NCI-H2196 (cell line): Measurements from ENCODE around the gene KLRG1.

ENCODE experiments used
- DNase-seq: peaks from one replicate; lab custom pipeline; 2025; ENCODE audit not compliant: unreplicated experiment; lab: John Stamatoyannopoulos, UW

Gene KLRG1

DNA sequence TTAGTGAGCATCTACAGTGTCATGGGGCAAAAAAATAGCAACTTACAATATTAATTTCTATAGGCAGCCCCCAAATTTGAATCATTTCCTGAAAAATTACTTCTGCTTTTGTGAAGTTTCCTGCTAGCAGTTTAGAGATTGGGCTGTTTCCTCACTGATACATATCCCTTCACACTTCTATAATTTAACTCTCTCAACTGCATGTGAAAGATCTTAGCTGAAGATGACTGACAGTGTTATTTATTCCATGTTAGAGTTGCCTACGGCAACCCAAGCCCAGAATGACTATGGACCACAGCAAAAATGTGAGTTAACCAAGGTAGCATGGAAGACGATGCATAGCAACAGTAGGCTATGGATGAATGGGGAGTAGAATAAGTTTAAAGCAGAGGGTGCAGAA, at the start of gene KLRG1:
Gene KLRG1, plus strand, starts transcription at position 134 of the 400 bp plus-strand sequence. Its CDS starts 90 bp downstream, at position 224.
- DNase-seq: no peak

GRCh38 chr12:8941691-8942478, 47.5 kb upstream of the KLRG1 start:
- DNase-seq: no peak

DNA sequence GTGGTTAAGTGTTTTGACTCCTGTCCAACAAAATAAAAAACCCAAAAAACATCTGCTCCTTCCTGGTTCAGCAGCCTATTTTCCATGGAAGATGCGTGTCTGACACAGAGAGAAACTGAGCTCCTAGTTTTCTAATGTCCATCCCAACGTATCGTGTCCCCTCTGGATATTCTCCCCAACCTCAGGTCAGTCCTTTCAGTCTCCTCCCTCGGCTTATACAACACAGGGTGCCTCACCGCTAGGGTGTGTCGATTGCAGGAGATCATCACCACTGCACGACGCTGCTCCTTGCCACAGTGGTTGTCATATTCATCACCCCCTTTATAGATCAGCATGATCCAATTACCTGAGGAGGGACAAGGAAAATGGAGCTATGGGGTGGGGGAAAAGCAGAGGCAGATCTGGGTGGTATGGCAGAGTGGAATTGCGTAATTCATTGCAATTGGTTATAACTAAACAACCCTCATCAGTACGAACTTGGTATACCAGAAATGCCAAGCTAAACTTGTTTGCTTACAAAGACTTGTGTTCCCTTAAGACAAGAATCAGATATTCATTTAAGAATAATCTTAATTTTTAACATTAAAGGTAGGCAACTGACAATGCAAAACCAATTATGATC, 45.7 kb upstream of the KLRG1 start:
- no peak for DNase-seq

GRCh38 chr12:8946733-8947132, 42.6 kb upstream of the KLRG1 start:
- no peak for DNase-seq

DNA sequence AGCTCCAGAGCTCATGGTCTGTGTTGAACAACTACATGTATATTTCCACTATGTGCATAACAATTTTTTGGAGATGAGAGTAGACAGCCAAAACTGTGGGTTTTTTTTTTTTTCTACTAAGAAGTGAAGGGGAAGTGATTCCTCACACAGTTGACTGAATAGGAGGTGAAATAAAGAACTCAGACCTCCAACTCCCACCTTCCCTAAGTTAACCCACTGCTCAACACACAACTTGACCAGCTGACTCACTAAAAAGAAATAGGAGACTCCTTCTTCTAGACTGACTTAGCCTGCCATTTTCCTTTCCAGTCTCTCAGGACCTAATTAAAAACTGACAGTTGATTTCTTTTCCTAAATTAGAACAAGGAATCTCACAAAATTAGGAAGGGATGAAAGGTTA, 41.6 kb upstream of the KLRG1 start:
- DNase-seq: no peak

- DNase-seq: no peak
Measured at GRCh38 chr12:8948701-8949341, 40.5 kb upstream of the KLRG1 start.

DNA sequence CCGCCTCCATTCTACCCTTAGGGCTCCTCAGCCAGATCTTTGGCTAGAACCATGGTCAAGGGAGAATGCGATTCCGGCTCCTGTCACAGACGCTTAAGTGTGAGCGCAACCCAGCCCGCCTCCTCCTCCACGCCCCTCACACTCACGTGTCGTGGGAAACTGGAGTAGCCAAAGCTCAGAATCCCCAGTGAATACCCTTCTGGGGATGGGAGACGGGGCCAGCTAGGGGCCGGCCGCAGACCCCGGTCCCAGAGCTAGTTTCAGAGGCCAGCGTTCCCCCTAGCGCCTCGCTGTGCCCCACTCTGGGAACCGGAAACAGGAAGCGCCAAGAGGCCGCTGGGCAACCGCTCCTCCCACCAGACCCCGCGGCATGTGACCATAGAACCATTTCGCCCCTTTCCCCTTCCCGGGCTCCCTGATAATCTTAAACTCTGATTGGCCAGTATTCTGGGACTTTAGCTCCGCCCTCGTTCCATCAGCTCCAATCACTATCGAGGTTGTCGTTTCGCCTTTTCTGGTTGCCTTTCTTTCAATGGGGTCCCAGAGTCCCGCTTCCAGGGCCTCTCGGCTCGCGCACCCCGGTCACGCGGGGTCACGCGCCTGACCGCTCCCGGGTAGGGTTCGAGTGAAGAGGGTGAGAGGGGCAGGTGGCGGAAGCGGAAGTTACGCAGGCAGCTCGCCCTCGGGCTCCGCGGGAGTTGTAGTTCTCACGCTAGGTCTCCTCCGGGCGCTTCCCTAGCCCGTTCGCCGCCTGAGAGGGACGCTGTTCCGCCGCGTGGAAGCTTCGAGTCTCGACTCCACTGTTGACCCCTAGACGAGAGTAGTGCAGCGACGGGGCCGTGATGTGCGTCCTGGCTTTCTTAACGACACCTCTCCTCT, 39.8 kb upstream of the KLRG1 start, which contains the start of gene M6PR:
Gene M6PR, minus strand, starts transcription at position 304 of the 879 bp plus-strand sequence. CDS start 3,241 bp downstream, outside the sequence.
- DNase-seq: peak; percentile 94

- no peak for DNase-seq
Measured at GRCh38 chr12:8950221-8950527, 39.2 kb upstream of the KLRG1 start.

DNA sequence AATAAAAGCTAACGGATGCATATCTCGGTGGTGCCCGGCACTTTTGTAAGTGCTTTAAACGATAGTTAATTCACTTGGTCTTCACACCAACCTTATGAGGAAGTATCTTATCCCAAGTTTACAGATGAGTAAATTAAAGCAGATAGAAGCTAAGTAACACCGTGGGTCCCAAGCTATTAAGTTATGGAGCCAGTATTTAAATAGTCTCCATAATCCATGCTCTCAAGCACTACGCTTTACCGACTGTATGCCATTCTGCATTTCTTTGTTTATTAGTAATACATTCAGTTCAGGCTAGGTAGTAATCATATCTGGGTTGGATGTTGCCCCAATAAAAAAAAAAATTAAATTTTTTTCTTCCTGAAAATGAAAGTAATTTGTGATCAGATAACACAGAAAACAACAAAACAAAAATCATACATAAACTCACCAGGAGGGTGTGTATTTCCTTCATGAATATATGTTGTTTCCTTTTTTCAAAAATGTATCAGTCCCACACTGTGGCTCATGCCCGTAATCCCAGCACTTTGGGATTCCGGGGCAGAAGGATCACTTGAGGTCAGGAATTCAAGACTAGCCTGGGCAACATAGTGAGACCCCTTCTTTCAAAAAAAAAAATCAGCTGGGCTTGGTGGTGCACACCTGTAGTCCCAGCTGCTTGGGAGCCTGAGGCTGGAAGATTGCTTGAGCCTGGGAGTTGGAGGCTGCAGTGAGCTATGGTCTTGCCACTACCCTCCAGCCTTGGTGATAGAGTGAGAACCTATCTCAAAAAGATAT, 38.5 kb upstream of the KLRG1 start:
- no peak for DNase-seq

DNA sequence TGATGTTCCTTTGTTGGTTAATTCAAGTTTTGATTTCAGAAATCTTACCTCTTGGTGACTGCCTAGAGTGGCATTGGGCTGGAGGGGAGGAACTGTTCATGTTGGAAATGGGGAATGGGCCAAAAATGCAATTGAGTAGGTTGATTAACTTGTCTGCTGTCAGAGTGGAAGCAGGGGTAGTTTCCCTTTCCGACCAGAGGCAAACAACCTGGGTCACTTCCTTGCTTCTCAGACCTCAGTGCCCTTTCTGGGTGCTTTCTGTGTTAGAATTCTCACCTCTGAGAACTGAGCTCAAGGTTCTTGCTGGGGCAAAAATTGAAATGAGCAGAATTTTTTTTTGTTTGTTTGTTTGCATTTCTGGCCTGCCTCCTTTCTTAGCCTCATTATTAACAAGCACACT, 37.6 kb upstream of the KLRG1 start:
- DNase-seq: no peak

DNA sequence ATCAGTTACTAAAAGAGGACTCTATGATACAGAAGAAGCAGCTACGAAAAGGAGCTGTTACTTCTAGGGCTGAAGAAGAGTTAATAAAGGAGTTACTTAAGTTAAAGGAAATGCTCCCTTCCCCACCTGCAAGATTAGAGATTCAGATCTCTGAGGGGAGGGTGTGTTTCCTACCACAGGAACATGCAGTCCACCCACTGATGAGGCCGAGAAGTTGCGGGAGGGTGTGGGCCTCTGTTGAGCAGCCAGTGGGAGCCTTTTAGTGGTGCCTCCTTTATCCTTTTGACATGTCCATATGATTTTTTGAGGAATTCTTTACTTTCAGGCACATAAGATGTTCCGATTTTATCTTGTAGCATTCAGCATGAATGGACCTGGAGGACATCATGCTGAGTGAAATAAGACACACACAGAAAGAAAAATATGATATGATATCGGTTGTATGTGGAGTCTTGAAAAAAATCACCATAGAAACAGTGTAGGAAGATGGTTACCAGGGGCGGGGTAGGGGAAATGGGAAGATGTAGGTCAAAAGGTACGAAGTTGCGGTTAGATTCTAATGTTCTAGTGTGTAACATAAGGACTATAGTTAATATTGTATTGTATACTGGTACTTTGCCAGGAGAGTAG, 35.5 kb upstream of the KLRG1 start:
- DNase-seq: no peak

GRCh38 chr12:8956073-8956472, 33.3 kb upstream of the KLRG1 start:
- DNase-seq: no peak

- no peak for DNase-seq
Measured at GRCh38 chr12:8956772-8957171, 32.6 kb upstream of the KLRG1 start.

DNA sequence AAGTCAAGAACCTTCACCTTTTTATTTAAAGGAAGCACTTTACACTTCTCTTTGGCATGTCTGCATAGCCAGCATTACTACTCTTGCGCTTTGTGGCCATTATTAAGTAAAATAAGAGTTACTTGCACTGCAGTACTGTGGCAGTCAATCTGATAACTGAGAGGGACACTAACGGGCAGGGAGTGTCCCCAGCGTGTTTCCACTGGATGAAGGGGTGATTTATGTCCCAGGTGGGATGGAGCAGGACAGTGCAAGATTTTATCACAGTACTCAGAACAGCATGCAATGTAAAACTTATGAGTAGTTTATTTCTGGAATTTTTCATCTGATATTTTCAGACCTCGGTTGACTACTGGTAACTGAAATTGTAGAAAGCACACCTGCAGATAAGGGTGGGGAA, 31.8 kb upstream of the KLRG1 start:
- DNase-seq: no peak

GRCh38 chr12:8958066-8958465, 31.3 kb upstream of the KLRG1 start:
- DNase-seq: no peak

- no peak for DNase-seq
Measured at GRCh38 chr12:8960176-8960575, 29.2 kb upstream of the KLRG1 start.

DNA sequence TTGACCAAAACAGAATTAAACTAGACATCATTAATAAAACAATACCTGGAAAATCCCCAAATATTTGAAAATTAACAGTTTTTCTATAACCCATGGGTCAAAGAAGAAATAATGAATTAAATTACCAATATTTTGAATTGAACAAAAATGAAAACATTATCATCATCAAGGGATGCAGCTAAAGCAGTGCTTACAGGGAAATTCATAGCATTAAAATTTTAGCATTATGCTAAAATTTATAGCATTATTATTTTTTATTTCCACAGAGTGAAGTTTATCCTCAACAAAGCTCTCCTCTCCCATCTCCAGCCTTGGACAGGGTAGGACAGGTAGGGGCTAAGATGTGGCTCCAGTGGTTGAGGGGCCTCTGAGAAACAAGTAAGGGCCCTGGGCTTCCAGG, 20.6 kb upstream of the KLRG1 start:
- DNase-seq: no peak

GRCh38 chr12:8969861-8970411, 19.4 kb upstream of the KLRG1 start:
- DNase-seq: no peak

GRCh38 chr12:8970432-8970831, 18.9 kb upstream of the KLRG1 start:
- DNase-seq: no peak

DNA sequence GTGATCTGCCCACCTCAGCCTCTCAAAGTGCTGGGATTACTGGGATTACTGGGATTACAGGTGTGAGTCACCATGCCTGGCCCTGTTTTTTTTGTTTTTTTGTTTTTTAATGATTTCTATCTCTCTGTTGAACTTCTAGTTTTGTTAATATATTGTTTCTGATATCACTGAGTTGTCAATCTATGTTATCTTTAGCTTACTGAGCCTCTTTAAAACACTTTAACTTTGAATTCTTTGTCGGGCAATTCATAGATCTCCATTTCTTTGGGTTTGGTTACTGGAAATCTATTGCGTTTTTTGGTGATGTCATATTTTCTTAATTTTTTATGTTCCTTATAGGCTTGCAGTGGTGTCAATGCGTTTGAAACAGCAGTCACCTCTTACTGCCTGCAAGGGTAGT, 9.2 kb upstream of the KLRG1 start:
- DNase-seq: no peak
